ENCODE measurements around the gene DHRS3. TPM values are rescaled to one million over a fixed set of nuclear protein-coding genes. Genes with fewer than 3 reads are reported as not detected.

The DHRS3 gene
- total and polyA plus RNA-seq, 2 donors (not counting 1 experiment from before 2014, with no cell fraction given) = 8.4 to 36.8 TPM

DNA sequence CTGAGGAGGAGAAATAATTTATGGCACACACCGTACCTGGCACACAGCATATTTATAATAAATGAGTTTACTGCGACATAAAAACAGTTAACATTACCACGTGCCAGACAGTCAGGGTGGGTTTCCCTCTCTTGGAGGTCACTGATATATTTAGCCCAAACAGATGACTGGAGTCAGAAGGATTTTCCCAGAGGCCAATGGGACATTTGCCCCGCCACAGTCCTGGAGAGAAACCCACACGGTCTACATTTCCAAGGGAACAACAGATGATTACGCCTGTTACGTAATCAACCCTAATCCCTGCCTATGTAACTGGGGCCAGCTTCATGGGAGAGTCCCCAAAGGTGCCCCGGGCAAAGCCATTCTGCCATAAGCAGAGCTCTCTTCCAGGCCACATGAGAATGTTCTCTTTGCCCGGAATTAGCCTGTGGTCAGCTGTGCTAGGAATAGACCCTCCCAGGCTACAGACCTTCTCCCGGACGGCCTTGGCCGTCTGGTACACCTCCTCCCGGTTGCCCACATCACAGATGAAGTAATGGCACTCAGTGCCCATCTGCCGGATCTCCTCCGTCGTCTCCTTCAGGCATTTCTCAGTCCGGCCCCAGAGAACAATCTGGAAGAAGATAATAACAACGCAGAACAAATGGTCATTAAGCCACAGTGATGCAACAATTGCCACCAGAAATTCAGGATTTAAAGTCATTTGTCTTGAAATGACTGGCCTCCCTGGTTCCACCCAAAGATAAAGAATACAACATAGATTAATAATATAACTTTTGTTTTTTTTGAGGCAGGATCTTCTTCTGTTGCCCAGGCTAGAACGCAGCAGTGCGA, 37.7 kb downstream of the DHRS3 start:
- Histone ChIP-seq H3K36me3 (ENCODE audit: control insufficient read depth, insufficient read depth, low read length) (no peaks in the 10 kb centered on the region), H3K4me2 (ENCODE audit: extremely low read depth, insufficient read depth, low read length) (no peak overlapping the region), H3K27me3 (ENCODE audit: control insufficient read depth, insufficient read depth, low read length) (no peaks in the 10 kb centered on the region), H3K79me2 (ENCODE audit: control insufficient read depth, insufficient read depth, low read length) (no peaks in the 10 kb centered on the region), H2AFZ (ENCODE audit: low read length) (no peak overlapping the region), H4K20me1 (ENCODE audit: control insufficient read depth, extremely low read depth, insufficient read depth, low read length) (no peaks in the 10 kb centered on the region), H3K4me1 (ENCODE audit: control insufficient read depth, extremely low read depth, insufficient read depth, low read length) (no peaks in the 10 kb centered on the region), H3K27ac (ENCODE audit: insufficient read depth, low read length) (no peak overlapping the region), H3K4me3 (replicated peaks in 1 of 4; ENCODE audit: control extremely low read depth in 1 of 4, insufficient read depth in 1 of 4, low read depth in 3 of 4, low read length in 4 of 4) (no peak overlapping the region), H3K9ac (ENCODE audit: insufficient read depth, low read length) (no peak overlapping the region), H3K9me3 (ENCODE audit: control insufficient read depth, insufficient read depth, low read depth, low read length) (no peaks in the 10 kb centered on the region)
- no peak for TF ChIP-seq EZH2 (IDR thresholded peaks at IDR 0.05; ENCODE audit: low read length, missing control alignments)
- TF ChIP-seq, protein P1, sequence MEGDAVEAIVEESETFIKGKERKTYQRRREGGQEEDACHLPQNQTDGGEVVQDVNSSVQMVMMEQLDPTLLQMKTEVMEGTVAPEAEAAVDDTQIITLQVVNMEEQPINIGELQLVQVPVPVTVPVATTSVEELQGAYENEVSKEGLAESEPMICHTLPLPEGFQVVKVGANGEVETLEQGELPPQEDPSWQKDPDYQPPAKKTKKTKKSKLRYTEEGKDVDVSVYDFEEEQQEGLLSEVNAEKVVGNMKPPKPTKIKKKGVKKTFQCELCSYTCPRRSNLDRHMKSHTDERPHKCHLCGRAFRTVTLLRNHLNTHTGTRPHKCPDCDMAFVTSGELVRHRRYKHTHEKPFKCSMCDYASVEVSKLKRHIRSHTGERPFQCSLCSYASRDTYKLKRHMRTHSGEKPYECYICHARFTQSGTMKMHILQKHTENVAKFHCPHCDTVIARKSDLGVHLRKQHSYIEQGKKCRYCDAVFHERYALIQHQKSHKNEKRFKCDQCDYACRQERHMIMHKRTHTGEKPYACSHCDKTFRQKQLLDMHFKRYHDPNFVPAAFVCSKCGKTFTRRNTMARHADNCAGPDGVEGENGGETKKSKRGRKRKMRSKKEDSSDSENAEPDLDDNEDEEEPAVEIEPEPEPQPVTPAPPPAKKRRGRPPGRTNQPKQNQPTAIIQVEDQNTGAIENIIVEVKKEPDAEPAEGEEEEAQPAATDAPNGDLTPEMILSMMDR (conservative IDR thresholded peaks at IDR 0.05 in 1 of 2, IDR thresholded peaks at IDR 0.05 in 1 of 2; ENCODE audit: low read depth in 1 of 2, low read length in 2 of 2) = no peak
- peak; percentile 39 to 45 for DNase-seq (ENCODE audit: low read depth in 2 of 2)

DNA sequence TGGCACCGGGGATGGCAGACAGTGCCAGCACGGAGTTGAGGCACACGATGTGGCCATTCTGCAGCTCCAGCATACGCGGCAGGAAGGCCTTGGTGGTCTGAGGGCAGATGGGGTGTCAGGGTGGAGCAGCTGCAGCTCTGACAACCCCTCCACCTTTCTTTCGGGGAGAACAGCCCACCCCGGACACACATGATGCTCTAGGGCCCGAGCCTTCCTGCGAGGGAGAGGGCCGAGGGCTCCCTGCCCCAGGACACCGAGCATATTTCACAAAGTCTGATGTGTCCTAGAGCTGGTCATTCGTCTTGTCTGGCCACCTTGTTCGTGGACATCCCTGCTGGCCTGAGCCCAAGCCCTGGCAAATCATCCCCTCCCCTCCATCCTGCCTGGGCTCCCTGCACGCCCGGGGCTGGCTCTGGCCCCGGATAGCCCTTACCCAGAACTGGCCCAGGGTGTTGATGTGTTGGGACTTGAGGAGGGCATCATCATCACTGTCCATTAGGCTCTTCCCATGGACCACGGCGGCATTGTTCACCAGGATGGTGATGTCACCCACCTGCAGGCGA, 39.1 kb downstream of the DHRS3 start:
- Histone ChIP-seq H3K4me2 (ENCODE audit: extremely low read depth, insufficient read depth, low read length) (no peak overlapping the region), H3K27ac (ENCODE audit: insufficient read depth, low read length) (no peak overlapping the region), H3K9ac (ENCODE audit: insufficient read depth, low read length) (no peak overlapping the region), H4K20me1 (ENCODE audit: control insufficient read depth, extremely low read depth, insufficient read depth, low read length) (no peaks in the 10 kb centered on the region), H3K4me1 (ENCODE audit: control insufficient read depth, extremely low read depth, insufficient read depth, low read length) (no peaks in the 10 kb centered on the region), H3K36me3 (ENCODE audit: control insufficient read depth, insufficient read depth, low read length) (no peaks in the 10 kb centered on the region), H3K27me3 (ENCODE audit: control insufficient read depth, insufficient read depth, low read length) (no peaks in the 10 kb centered on the region), H2AFZ (ENCODE audit: low read length) (no peak overlapping the region), H3K79me2 (ENCODE audit: control insufficient read depth, insufficient read depth, low read length) (no peaks in the 10 kb centered on the region), H3K9me3 (ENCODE audit: control insufficient read depth, insufficient read depth, low read depth, low read length) (no peaks in the 10 kb centered on the region), H3K4me3 (replicated peaks in 1 of 4; ENCODE audit: control extremely low read depth in 1 of 4, insufficient read depth in 1 of 4, low read depth in 3 of 4, low read length in 4 of 4) (no peak overlapping the region)
- TF ChIP-seq, protein P1 (conservative IDR thresholded peaks at IDR 0.05 in 1 of 2, IDR thresholded peaks at IDR 0.05 in 1 of 2; ENCODE audit: low read depth in 1 of 2, low read length in 2 of 2) = no peak
- no peak for TF ChIP-seq EZH2 (IDR thresholded peaks at IDR 0.05; ENCODE audit: low read length, missing control alignments)
- no peak for DNase-seq (ENCODE audit: low read depth in 2 of 2)

DNA sequence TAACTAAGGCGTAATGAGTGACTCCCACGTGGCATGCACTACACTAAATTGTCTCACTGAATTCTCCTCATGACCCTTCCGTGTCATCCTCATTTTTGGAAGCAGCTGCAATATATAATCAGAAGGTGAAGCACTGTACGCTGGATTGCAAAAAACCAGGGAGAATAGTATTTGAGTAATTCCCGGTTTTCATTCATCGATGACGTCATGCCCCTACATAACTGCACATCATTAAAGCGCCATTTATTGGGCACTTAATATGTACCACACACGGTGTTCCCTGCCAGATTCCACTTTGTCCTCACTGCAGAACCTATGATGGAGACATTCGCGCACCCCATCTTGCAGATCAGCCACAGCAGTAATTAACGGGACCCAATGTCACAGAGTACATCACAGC, 41.0 kb downstream of the DHRS3 start:
- Histone ChIP-seq H3K9ac (ENCODE audit: insufficient read depth, low read length) (no peak overlapping the region), H3K27ac (ENCODE audit: insufficient read depth, low read length) (no peak overlapping the region), H2AFZ (ENCODE audit: low read length) (no peak overlapping the region), H3K4me1 (ENCODE audit: control insufficient read depth, extremely low read depth, insufficient read depth, low read length) (no peaks in the 10 kb centered on the region), H3K4me3 (replicated peaks in 1 of 4; ENCODE audit: control extremely low read depth in 1 of 4, insufficient read depth in 1 of 4, low read depth in 3 of 4, low read length in 4 of 4) (no peak overlapping the region), H3K79me2 (ENCODE audit: control insufficient read depth, insufficient read depth, low read length) (no peaks in the 10 kb centered on the region), H3K36me3 (ENCODE audit: control insufficient read depth, insufficient read depth, low read length) (no peaks in the 10 kb centered on the region), H3K4me2 (ENCODE audit: extremely low read depth, insufficient read depth, low read length) (no peak overlapping the region), H3K9me3 (ENCODE audit: control insufficient read depth, insufficient read depth, low read depth, low read length) (no peaks in the 10 kb centered on the region), H4K20me1 (ENCODE audit: control insufficient read depth, extremely low read depth, insufficient read depth, low read length) (no peaks in the 10 kb centered on the region), H3K27me3 (ENCODE audit: control insufficient read depth, insufficient read depth, low read length) (no peaks in the 10 kb centered on the region)
- TF ChIP-seq EZH2 (IDR thresholded peaks at IDR 0.05; ENCODE audit: low read length, missing control alignments) = no peak
- TF ChIP-seq, protein P1 (conservative IDR thresholded peaks at IDR 0.05 in 1 of 2, IDR thresholded peaks at IDR 0.05 in 1 of 2; ENCODE audit: low read depth in 1 of 2, low read length in 2 of 2) = no peak
- DNase-seq (ENCODE audit: low read depth in 2 of 2) = no peak
